Type B pancreatic cell (in vitro differentiated cells): ENCODE data around the gene PTPRB. TPM values are rescaled to one million over a fixed set of nuclear protein-coding genes. Genes with fewer than 3 reads are reported as not detected.
"Not testable (repeated sequence)": the region's sequence is repeated elsewhere in the genome, so short reads cannot be mapped to it uniquely, and the experiment has no call there.

Source experiments
- DNase-seq: peaks from one replicate; pipeline ENCODE4 v3.0.0; 2021; ENCODE audit warnings: mixed read lengths; ENCODE audit not compliant: unreplicated experiment; ENCODE audit errors: extremely low spot score
- H3K27ac Mint-ChIP-seq: 2 replicates; pipeline ENCODE4 v1.8.0; 2021; ENCODE audit warnings: mild to moderate bottlenecking, mixed read lengths
- H3K27me3 Mint-ChIP-seq: 2 replicates; pipeline ENCODE4 v1.8.0; 2021; ENCODE audit warnings: mixed read lengths
- H3K36me3 Mint-ChIP-seq: 2 replicates; pipeline ENCODE4 v1.8.0; 2021; ENCODE audit warnings: mixed read lengths
- H3K4me1 Mint-ChIP-seq: one replicate; pipeline ENCODE4 v1.8.0; 2021; ENCODE audit warnings: mixed read lengths; ENCODE audit not compliant: unreplicated experiment
- H3K4me3 Mint-ChIP-seq: 2 replicates; pipeline ENCODE4 v1.8.0; 2021; ENCODE audit warnings: mild to moderate bottlenecking, mixed read lengths
- H3K9me3 Mint-ChIP-seq: 2 replicates; pipeline ENCODE4 v1.8.0; 2021; ENCODE audit warnings: mixed read lengths
- total RNA-seq: library from RNA; stranded (reverse); gene quantifications from 2 replicates; pipeline ENCODE4 v1.2.1, GENCODE V29; 2021; ENCODE audit warnings: low replicate concordance
- TF ChIP-seq, protein P1 (sequence below): fragments of 200-600 bp; sonication (generic); conservative IDR thresholded peaks from 2 replicates; pipeline ENCODE4 v1.5.0; 2021; ENCODE audit warnings: antibody characterized with exemption, mild to moderate bottlenecking

PTPRB gene
- total RNA-seq, 1 donor from 2014 or later: 4.2 TPM

DNA sequence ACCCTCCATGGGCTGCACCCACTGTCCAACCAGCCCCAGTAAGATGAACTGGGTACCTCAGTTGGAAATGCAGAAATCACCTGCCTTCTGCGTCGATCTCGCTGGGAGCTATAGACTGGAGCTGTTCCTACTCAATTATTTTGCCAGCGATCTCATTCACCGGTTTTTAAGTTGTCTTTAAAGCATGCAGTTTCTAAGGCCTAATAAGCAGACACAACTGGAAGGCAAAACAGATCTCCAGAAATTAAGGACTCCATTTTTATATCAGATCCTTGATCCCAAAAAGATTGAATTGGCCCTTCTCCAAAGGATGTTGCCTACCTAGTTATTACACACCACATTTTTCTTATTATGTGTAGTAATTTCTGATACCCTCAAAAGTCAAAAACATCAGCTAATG lies 139.7 kb downstream of the PTPRB start:
- Mint-ChIP-seq H3K36me3 (no peaks in the 10 kb centered on the region), H3K27ac (no peak overlapping the region), H3K4me1 (no peaks in the 10 kb centered on the region), H3K4me3 (no peak overlapping the region), H3K27me3 (no peaks in the 10 kb centered on the region), H3K9me3 (peaks cover 14% of the 10 kb centered on the region)
- TF ChIP-seq, protein P1, sequence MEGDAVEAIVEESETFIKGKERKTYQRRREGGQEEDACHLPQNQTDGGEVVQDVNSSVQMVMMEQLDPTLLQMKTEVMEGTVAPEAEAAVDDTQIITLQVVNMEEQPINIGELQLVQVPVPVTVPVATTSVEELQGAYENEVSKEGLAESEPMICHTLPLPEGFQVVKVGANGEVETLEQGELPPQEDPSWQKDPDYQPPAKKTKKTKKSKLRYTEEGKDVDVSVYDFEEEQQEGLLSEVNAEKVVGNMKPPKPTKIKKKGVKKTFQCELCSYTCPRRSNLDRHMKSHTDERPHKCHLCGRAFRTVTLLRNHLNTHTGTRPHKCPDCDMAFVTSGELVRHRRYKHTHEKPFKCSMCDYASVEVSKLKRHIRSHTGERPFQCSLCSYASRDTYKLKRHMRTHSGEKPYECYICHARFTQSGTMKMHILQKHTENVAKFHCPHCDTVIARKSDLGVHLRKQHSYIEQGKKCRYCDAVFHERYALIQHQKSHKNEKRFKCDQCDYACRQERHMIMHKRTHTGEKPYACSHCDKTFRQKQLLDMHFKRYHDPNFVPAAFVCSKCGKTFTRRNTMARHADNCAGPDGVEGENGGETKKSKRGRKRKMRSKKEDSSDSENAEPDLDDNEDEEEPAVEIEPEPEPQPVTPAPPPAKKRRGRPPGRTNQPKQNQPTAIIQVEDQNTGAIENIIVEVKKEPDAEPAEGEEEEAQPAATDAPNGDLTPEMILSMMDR: no peak
- no peak for DNase-seq

DNA sequence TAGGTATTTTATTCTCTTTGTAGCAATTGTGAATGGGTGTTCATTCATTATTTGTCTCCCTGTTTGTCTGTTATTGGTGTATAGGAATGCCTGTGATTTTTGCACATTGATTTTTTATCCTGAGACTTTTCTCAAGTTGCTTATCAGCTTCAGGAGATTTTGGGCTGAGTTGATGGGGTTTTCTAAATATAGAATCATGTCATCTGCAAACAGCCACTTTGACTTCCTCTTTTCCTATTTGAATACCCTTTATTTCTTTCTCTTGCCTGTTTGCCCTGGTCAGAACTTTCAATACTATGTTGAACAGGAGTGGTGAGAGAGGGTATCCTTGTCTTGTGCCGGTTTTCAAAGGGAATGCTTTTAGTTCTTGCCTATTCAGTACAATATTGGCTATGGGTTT lies 144.3 kb downstream of the PTPRB start:
- not testable (repeated sequence) for H3K4me3 Mint-ChIP-seq, H3K27me3 Mint-ChIP-seq, DNase-seq, H3K36me3 Mint-ChIP-seq, H3K4me1 Mint-ChIP-seq, H3K27ac Mint-ChIP-seq
- H3K9me3 Mint-ChIP-seq: peaks cover 11% of the 10 kb centered on the region

DNA sequence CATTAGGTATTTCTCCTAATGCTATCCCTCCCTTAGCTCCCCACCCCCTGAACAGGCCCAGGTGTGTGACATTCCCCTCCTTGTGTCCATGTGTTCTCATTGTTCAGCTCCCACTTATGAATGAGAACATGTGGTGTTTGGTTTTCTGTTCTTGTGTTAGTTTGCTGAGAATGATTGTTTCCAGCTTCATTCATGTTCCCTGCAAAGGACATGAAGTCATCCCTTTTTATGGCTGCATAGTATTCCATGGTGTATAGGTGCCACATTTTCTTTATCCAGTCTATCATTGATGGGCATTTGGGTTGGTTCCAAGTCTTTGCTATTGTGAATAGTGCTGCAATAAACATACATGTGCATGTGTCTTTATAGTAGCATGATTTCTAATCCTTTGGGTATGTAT lies 146.3 kb downstream of the PTPRB start:
- H3K4me1 Mint-ChIP-seq: not testable (repeated sequence)

DNA sequence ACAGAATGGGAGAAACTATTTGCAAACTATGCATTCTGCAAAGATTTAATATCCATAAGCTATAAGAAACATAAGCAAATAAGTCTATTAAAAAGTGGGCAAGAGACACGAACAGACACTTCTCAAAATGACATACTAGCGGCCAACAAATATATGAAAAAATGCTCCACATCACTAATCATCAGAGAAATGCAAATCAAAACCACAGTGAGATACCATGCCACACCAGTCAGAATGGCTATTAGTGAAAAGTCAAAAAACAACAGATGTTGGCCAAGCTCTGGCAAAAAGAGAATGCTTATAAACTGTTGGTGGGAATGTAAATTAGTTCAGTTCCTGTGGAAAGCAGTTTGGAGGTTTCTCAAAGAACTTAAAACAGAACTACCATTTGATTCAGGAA lies 149.8 kb downstream of the PTPRB start:
- DNase-seq: no peak
- TF ChIP-seq, protein P1: no peak
- H3K4me1 Mint-ChIP-seq: peaks cover 6% of the 10 kb centered on the region
- peaks cover 8% of the 10 kb centered on the region for H3K9me3 Mint-ChIP-seq
- no peak overlapping the region for H3K4me3 Mint-ChIP-seq
- H3K36me3 Mint-ChIP-seq: no peaks in the 10 kb centered on the region
- no peak overlapping the region for H3K27ac Mint-ChIP-seq
- H3K27me3 Mint-ChIP-seq: no peaks in the 10 kb centered on the region

More for the DNA sequence above, 146.3 kb downstream of the PTPRB start:
- H3K4me3 Mint-ChIP-seq, H3K36me3 Mint-ChIP-seq, H3K27me3 Mint-ChIP-seq, DNase-seq, H3K27ac Mint-ChIP-seq: not testable (repeated sequence)
- H3K9me3 Mint-ChIP-seq: peaks cover 11% of the 10 kb centered on the region

DNA sequence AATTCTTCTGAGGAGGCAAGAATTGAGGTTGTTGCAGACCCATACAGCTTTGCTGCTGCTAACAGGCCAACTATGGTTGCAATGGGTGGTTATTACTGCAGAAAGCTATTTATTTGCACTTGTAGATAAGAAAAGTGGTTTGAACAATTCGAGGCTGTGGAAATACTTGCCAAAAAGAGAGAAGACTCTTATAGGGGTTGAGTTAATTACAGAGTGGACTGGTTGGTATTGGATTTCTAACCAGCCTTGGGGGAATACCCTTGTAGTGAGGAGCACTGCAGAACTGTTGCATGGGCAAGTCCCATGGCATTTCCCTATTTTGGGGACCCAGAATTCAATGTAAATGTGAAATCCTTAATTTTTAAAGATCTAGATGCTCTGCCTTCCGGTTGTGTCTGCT lies 150.6 kb downstream of the PTPRB start:
- H3K27ac Mint-ChIP-seq: no peak overlapping the region
- no peak for DNase-seq

DNA sequence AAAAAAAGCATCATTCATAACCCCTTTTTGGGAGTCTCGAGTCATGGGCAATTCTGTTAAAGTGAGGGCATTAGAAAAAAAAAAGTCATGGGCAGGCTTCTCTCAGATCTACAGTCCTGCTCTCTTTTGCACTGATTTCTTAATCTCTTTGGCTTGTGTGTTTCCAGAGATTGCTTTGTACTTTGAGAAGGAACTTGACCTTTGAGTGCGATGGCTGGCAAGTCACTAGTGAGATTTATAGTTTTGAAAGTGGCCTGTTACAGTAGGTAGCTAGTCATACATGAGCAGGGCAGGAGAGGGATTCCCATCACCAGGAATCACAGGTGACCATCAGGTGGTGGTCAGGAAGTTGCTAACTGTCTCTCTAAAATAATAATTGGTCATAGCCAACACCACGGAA lies 151.5 kb downstream of the PTPRB start:
- Mint-ChIP-seq H3K36me3 (no peaks in the 10 kb centered on the region), H3K27me3 (no peaks in the 10 kb centered on the region), H3K9me3 (peaks cover 8% of the 10 kb centered on the region), H3K27ac (no peak overlapping the region), H3K4me1 (peaks cover 6% of the 10 kb centered on the region), H3K4me3 (no peak overlapping the region)
- no peak for DNase-seq
- TF ChIP-seq, protein P1: no peak

More for the DNA sequence above, 150.6 kb downstream of the PTPRB start:
- H3K9me3 Mint-ChIP-seq: peaks cover 8% of the 10 kb centered on the region
- H3K4me1 Mint-ChIP-seq: peaks cover 6% of the 10 kb centered on the region
- H3K36me3 Mint-ChIP-seq: no peaks in the 10 kb centered on the region
- TF ChIP-seq, protein P1: no peak
- H3K4me3 Mint-ChIP-seq: no peak overlapping the region
- no peaks in the 10 kb centered on the region for H3K27me3 Mint-ChIP-seq

DNA sequence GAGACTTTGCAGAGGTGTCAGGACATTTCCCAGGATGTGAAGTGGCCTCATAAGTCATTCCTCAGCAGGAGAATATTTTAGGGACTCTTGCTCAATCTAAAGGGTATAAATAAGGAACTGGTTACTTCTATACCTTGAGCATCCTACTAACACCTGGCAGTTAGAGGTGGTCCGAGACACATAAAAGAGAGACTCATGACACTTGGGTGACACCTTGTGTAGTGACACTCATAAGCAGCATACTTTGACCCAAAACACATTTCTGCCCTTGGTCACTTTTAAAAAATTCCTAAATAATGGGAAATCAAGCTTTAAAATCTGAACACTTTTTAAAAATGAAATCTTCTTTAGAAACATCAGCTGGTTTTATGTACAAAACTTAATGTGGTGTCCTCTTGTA lies 152.8 kb downstream of the PTPRB start:
- H3K4me3 Mint-ChIP-seq: no peak overlapping the region
- H3K9me3 Mint-ChIP-seq: peaks cover under 1% of the 10 kb centered on the region
- no peak overlapping the region for H3K27ac Mint-ChIP-seq
- no peaks in the 10 kb centered on the region for H3K27me3 Mint-ChIP-seq
- H3K36me3 Mint-ChIP-seq: no peaks in the 10 kb centered on the region
- TF ChIP-seq, protein P1: no peak
- no peak for DNase-seq
- H3K4me1 Mint-ChIP-seq: peaks cover 6% of the 10 kb centered on the region
